ENCODE measurements around the gene FAM110D.
A peak's percentile ranks its signal among the peaks of the same experiment; 100 is the strongest.

The FAM110D gene

DNA sequence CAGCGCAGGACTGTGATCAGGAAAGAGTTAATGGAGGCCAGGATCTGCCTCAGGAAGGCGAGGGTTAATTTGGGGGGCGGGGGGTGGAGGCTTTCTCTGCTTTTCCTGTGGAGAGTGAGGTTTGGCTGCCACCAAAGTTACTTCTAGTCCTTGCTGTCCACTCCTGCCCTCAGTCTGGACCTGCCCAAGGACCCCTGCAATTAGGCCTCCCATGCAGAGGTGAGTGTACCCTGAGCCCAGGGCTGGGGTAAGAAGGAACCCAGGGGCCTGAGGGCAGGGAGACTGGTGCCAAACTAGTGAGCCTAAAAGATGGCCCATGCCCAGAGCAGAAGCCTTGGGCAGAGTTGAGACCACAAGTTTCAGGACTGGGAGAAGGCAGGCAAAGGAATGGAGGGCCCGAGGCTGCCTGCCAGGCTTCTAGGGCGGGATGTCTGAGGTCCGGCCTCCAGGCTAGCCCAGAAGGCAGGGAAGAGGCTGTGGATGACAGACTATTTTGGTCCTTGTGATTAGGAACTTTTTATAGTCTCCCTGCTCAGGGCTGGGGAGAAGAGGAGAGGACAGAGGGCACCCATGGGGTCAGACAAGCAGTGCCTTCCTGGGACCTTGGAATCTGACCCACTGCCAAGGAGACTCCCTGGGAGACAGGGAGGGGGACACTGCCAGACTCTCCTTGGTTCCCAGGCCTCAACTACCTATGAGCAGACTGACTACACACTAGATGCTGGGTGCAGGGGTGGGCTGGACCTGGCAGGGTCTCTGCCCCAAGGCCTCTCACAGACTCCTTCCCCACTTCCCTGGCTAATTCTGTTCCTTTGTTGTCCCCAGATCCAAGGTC lies at the start of gene FAM110D:
Gene FAM110D, plus strand, starts transcription at position 172 of the 835 bp plus-strand sequence. CDS start 2,213 bp downstream, outside the sequence.
- DNase-seq = no peak

DNA sequence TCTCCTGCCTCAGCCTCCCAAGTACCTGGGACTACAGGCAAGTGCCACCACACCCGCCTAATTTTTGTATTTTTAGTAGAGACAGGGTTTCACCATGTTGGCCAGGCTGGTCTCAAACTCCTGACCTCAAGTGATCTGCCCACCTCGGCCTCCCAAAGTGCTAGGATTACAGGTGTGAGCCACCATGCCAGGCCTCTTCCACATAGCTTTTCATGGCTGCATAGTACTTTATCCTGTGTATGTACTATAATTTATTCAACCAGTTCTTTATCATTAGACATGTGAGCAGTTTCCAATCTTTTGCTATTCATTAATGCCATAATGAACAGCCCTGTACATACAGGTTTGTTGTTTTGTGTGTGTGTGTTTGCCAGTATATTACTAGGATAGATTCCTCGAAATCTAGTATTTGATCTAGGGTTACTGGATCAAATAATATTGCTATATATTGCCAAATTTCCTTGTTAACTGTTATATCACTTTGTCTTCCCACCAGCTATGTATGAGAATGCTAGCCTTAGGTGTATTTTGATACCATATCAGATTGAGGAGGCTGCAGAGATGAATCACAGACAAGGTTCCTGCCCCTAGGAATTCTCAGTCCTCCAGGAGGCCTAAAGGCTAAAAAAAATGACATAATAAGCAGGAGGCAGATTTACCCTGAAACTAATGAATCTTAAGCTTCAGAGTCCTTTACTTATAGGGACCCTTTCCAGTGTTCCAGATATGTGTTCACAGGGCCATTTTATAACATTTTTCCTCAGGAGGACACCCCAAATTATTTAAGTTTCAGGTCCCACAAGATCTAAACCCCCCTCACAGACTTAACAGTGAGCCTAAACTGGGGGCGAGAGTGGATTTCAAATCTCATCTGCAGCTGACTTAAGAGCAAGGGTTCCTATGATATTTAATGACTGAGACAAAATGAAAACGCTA lies 49.4 kb upstream of the FAM110D start:
- no peak for DNase-seq

DNA sequence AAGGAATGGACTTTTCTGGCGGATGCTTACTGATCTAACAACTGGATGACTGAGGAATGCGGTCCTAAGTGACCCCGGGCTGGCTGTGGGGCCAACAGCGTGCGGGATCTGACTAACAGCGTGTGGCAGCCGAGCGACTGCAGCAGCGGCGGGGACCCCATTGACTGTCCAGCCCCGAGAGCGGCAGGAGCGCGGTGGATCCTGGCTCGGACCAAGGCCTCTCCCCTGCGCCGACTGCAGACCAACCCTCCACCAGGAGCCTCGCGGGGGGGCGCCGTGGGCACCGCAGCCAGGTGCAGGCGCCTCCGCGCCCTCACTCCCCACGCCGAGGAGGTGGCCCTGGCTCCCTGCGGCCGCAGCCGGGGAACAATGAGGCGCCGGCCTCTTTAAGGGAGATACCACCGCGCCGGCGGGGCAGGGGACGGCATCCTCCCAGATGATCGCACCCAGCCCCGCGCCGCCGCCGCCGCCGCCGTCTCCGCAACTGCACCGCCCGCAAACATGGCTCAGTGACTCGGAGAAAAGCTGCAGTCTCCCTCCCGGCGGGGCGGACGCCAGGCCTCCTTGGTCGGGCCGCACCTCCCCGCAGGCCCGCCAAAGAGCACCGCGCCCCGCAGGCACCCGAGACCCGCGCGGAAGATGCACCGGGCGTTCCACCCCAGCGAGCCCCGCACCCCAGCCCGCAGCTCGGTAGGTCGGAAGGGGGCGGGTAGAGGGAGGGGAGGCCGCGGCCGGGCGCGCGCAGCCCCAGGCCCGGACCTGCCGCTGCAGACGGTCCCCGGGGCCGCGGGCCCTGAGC lies 47.9 kb upstream of the FAM110D start:
- peak; percentile 81 for DNase-seq

DNA sequence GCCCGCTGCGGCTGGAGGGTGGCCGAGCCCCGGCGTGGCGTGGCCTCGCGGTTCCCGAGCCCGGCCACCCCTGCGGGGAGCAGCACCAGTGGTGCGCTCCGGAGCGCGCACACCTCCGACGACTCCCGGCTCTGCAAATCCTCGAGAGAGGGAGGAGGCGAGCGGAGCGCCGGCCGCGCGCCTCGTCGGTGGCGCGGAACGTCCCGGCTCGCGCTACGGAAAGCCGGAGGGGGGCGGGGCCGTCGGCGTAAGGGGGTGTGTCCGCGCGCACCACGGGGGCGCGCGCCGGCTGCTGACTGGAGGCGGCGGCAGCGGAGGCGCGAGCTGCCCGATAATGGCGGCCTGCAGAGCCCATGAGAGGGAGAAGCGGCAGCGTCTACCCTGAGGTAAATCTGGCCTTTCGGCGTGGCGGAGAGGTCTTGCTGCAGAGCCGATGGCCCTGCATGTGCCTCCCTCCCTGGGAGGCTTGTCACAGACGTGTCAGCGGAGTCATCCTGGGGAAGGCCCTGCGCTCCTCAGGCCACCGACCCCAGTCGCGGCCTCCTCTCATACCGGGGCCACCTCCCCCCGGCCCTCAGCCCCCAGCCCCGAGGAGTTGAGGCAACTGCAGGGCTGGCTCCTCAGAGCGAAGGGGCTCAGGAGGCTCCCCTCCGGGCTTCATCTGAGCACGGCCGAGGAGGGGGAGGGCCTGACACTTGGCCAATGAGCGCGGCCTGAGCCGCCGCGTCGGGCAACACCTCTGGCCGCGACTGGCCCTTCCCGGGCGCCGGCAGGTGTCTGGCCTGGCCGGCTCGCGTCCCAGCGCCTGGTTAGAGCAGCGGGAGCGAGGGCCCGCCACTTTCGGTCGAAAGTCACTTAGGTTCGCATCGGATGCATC lies 47.1 kb upstream of the FAM110D start, which contains the start of gene PDIK1L:
Gene PDIK1L, plus strand, starts transcription at position 295 of the 877 bp plus-strand sequence. CDS start 2,485 bp downstream, outside the sequence.
- DNase-seq = peak; percentile 93

DNA sequence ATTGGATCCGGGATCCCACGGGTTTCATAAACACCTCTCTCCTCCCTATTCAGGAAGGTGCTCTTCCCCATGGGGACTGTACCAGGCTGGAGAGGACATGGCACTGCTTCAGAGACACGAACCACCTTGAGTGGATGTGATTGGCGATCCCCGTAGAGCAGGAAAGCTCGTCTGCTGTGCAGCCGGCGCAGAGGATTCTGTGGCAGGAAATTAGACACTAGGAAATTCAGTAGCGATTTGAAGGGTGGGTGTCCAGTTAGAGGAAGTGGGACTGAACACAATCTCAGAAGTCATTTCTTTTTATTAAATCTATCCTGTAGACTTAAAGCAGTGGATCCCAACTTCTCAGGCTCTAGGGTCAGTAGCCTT lies 46.5 kb upstream of the FAM110D start:
- DNase-seq = no peak

DNA sequence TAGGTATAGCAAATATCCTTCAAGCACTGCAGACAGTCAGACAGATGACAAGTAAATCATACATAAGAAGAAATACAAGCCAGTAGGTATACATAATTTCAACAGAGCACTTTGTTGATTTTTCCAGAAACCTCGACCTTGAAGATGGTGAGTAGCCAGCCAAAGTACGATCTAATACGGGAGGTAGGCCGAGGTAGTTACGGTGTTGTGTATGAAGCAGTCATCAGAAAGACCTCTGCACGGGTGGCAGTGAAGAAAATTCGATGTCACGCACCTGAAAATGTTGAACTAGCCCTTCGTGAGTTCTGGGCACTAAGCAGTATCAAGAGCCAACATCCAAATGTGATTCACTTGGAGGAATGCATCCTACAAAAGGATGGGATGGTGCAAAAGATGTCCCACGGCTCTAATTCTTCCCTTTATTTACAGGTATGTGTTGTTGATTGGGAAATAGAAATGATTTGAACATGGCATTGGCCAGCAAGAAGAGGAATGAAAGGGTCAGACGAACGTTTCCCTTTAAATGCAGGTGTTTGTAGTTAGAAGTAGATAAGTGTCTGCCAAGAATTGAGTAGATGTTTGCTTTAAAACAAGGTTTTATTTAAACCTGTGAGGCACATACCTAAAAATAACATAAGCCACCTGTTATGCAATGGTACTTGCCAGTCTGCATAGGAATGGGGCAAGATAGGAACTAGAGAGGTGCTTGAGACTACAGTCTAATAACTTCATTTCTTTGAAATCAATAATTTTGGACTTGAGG lies 44.5 kb upstream of the FAM110D start:
- DNase-seq = no peak

DNA sequence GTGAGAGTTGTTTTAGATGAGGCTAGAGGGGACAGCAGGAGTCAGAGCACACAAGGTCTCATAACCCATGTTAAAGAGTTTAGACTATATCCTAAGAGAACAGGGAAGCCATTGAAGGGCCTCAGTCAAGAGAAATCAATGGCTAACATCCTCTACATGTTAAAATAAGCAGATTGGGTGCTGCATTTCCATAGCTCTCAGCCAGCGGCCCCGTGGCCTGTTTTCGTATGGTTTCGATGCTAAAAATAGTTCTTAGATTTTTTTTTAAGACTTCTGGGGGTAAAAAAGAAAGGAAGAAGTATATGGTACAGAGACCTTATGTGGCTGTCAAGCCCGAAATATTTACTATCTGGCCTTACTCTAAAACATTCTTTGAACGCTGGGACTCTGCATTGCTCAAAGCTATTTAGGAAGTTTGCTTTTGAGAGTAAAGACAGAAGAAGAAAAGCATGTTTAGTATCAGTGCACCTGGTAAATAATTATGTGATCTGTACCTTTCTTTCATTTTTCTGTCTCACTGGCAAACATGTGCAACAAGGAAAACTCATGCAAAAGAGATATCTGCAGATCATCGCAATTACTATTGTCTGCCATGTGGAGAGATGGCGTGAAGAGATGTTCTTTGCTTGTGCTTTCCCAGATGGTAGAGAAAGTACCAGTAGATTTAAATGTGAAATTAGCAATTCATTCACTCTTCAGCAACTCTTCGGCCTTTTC lies 38.8 kb upstream of the FAM110D start:
- no peak for DNase-seq

DNA sequence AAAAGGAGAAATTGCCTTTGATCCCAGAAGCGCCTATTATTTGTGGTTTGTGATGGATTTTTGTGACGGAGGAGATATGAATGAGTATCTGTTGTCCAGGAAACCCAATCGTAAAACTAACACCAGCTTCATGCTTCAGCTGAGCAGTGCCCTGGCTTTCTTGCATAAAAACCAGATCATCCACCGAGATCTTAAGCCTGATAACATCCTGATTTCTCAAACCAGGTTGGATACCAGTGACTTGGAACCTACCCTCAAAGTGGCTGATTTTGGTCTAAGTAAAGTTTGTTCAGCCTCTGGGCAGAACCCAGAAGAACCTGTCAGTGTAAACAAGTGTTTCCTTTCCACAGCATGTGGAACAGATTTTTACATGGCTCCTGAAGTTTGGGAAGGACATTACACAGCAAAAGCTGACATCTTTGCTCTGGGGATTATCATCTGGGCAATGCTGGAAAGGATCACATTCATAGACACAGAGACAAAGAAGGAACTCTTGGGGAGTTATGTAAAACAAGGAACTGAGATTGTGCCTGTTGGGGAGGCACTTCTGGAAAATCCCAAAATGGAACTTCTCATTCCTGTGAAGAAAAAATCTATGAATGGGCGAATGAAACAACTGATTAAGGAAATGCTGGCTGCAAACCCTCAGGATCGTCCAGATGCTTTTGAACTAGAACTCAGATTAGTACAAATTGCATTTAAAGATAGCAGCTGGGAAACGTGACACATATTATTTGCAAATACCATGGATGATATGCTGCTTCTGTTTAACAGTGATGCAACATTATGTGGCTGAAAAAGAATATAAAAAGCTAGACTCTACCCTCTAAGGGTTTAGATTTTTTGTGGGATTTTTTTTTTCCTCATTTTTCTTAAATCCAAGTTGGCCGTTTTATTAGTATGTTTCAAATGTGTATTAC lies 36.8 kb upstream of the FAM110D start:
- DNase-seq = no peak

DNA sequence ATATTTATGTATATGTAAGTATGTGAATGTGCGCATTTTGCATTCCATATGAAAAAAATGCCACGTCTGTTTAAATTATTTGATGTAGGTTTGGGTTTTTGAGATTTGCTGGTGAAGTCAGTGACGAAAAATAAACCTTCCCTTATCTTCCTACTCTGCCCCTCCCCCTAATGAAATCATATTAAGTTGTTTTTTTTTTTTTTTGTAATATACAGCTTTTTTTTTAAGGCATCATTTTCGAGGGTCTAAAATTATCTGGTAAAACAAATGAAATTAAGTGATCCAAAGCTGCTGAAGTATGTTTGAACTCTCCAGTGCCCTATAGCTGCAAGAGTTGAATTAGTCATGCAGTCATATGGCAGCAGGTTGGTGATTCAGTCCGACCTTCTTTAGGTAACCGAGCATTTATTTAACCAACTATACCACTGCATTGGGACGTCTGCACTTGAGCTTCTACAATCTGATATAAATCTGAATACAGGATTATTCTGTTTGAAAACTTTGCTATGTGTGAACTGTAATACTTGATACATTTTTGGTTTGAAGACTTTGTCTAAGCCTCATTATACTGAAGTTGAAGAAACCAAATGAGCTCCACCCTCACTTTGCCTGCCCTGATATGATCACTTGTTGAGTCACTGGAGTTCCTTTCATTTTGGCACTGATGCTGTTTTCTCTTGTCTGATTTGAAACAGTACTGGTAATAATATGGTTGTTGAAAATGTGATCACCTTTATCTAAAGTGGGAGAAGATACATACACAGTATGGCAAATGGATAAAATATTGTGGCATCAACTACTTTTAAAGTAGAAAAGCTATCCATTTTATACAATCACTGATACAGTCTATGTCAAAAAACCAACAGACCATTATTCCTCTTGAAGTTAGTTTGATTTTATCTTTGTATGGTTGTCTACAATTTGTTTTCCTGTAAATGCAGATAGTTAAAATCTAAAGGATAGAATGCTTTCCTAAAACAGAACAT lies 35.6 kb upstream of the FAM110D start:
- DNase-seq = no peak

DNA sequence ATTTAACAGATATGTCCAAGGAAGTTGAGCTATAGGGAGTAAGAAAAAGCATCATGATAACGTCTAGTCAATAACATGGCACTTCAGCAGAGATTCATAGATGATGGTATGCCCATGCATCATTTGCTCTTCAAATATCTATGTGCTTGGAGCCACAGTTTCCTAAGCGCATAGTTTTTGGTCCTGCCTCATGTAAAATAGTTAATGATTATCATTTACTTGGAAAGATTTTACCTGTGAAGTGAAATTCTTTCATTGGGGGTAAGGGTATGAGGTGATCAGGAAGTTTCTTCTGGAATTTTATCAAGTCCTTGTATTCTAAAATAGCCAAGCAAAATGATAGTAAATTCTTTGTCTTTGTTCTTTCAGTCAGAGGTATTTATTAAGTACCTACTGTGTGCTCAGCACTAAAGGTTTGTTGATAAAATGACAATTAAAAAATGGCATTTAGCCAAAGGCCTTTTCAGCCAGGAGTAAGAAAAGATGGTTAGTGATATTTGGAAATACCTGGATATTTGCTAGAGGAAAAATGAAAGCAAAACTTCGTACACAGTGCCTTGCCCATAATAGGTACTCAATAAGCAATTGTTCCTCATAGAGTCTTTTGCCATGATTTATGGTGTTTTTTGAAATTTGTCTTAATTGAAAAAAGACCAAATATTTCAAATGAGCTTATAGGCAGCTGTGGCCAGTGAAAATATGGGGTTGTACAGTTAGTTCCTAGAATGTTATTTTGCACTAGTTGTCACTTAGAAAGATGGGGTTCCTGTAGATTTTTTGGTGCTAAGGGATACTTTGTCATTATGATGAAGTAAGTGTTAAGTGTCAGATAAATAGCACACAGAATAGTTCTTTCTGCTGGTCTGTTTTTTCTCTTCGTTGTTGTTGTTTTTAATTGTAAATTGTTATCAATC lies 34.2 kb upstream of the FAM110D start:
- DNase-seq = no peak

DNA sequence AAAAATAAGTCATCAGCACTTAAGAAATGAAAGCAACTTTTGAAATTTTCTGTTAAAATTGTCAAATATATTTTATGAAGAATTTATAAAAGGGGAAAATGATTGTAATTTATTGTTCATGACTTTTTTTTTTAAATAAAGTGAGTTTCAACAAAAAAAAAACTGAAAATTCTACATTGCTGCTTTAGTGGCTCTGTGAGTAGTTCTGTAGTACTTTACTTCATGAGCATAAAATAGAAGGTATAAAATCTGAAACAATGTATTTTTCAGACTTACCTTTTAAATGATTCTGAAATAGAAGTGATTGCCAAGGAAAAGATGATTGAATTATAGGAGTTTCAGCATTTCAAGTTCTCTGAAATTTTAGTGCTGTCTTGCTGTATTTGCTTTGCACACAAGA lies 33.5 kb upstream of the FAM110D start:
- DNase-seq = no peak

DNA sequence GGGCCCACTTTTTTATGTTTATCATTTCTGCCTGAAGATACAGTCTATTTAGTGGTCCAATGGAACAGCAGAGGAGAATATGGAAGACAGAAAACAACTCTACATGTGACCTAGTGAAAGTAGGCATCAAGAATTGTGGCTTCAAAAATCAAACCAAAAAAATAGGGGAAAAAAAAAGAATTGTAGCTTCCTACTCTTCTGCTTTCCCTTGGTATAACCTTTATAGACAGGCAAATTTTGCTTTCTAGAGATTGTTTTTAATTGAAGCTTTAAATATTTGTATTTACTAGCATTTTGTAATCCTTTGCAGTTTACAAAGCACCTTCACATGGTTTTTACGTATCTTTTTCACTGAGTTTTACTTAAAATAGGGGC lies 32.9 kb upstream of the FAM110D start:
- no peak for DNase-seq

DNA sequence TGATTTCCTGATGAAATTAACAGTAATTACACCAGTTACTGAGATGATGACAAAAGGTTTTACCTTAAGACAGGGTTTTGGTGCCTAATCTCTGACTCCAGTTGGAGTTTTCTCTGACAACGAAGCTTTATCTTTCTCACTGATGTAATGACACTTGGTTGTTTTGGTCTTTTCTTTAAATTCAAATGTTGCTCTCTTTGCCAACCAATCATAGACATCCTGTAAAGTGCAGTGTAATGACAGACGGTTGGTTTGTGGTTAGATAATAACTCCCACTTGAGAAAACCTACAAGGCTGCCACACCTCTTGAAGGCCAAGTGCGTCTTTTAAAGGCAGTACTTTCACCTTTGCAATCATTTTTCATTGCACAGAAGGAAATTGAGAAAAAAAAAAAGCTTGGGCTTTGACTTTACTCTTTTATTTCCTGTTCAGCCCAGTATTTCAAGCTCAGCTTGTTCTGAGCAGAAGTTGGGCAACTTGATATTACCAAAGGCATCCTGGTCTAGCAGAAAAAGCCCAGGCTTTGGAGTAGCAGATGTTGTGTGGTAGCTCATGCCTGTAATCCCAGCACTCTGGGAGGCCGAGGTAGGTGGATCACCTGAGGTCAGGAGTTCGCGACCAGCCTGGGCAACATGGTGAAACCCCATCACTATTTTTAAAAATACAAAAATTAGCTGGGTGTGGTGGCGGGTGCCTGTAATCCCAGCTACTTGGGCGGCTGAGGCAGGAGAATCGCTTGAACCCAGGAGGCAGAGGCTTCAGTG lies 32.4 kb upstream of the FAM110D start:
- DNase-seq = no peak

DNA sequence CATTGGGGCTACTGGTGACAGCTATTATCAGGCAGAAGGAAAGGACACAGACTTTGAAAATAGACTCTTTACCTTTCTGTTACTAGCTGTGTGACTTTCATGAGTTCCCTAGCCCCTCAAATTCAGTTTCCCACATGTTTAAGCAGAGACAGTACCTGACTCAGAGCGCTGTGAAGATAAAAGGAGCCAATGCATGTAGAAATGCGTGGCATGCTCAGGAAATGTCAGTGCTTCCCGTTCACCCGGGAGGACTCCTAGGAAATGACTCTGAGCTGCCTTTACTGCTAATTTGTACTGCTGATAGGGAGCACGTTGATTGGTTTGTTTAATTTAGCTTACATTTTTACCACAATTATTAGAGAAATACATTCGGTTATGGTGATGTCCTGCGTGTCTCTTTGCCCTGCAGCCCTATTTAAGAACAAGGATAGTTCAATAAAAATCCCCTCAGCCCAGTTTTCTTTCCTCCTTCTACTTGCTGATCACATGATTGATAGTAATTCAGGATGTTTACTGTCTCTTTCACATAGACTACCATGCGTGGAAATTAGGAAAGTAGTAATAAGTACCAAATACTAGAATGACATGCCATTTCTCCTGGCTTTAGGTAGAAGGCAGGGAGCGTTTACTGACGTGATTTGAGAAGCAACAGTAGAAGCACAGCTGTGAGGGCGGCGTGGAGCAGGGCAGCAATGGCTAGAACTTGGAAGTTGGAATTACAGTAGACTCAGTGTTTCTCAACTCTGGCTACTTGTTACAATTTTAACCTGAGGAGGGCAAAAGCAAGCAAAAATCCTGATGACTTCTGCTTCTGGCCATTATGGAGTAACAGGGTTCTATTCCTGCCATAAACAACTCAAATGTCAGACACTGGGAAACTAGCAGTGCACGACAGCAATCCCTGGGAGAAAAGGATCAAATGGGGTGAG lies 31.4 kb upstream of the FAM110D start:
- no peak for DNase-seq

DNA sequence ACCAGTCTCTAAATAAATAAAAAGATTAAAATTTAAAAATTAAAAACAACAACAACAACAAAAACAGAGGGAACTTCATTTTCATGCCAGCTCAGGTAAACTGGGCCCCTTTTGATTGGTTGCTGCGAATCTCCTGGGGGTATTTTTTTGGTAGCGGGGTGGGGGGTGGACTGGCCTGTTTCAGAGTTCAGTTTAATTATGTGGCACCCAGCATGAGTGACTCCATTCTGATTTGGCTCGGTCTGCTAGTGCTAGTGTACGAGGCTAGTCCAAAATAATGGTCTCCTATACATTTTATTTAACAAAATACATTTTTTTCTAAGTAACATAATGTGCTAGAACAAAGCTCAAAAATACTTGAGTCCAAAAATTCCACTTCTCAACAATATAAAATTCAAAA lies 29.1 kb upstream of the FAM110D start:
- DNase-seq = no peak
